ENCODE results near the gene PLXNC1.

The PLXNC1 gene

DNA sequence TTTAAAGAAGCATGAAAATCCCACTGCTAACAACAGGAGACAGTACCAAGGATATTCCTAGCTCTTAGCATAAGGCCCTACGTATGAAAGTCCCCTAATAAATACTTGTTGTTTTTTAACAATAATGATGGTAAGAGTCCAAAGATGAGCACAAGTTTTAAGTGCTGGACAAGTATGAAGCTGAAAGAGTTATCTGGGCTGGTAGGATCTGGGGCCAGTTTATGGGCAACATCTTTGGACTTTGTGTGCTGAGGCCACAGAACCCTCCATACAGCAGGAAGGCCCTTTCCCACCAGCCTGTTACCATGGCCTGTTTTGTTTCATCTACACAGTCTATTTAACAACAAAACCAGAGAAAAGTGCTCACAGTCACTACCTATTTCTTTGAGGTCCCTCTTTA lies 12.5 kb upstream of the PLXNC1 start:
- no peak for DNase-seq

DNA sequence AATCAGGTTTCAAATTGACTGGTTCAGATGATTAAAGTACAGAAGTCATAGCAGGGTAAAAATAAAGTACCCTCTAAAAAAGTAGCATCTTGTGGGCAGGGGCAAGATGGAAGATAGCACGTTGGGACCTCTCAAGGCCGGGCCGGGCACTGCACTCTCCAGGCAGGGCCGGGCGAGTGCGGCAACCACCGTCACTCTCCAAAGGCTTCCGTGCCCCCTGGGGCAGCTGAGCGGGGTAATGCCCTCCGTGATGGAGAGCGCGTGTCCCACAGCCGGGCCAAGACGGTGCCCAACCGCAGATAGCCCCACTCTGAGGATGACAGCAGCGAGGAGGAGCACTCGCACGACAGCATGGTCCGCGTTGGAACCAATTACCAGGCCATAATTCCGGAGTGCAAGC lies 8.6 kb upstream of the PLXNC1 start:
- no peak for DNase-seq

DNA sequence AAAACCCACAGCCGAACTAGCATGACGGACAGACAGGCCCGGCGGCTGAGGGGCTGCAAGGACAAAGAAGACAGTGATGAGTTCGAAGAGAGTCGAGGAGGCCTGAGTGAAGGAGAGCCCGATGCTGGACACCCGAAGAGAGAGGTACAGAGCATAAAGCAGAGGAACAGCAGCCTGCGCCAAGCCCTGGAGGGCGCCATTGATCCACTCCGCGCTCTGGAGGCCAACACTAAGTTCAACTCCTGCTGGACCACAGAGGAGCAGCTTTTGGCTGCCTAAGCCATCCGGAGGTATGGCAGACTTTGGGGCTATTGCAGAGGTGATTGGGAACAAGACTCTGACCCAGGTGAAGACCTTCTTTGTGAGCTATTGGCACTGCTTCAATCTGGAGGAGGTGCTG lies 7.8 kb upstream of the PLXNC1 start:
- DNase-seq, result peak; percentile 33

DNA sequence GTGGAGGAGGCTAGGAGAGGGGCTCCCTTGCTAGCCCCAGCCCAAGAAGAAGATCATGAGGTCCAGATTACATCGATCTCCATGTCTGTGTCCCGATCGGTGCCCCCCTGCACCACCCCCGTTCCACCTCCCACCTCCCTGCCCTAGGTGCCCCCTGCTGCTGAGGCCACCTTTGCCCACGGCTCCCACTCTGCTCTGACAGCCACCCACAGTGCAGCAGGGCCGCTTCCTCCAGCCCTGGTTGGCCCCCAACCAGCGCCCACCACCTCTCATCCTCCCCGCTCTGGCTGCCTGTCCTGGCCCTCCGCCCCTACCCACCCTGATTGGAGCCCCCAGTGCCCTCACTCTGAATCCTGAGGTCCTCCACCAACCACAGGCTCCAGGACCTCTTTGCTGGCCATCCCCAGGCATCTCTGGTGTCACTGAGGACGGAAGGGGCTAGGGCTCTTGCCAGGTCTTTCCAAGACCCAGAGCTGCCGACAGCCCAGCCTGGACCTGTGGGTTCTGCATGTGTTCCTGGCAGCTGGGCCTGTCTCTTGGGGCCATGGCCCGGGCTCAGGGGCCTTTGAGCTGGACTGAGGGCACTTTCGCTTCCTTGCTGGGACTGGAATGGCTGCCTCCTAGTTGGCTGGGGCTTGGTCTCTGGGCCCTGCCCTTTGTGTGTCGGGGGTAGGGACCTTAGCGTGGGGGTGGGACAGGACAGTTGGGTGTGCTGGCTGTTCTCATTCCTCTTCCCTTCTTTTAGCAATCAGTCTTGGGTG lies 7.2 kb upstream of the PLXNC1 start:
- DNase-seq, result no peak

DNA sequence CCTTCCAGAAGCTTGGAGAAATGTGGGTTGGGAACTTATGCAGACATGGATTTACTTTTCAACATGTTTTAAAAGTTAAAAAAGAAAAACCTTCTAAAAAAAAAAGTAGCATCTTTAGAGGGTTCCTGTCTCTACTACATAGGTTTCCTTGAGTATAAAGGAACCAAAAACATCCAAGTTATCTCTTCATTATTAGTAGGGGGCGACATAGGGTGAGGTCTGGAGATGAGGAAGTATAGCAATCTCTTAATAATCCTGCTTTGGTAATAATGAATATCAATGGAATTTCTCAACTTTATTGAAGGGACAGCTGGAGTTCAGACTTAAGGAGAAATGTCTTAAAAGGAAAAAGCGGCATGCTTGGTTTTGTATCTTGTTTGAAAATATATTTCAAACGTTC lies 6.5 kb upstream of the PLXNC1 start:
- DNase-seq, result no peak

DNA sequence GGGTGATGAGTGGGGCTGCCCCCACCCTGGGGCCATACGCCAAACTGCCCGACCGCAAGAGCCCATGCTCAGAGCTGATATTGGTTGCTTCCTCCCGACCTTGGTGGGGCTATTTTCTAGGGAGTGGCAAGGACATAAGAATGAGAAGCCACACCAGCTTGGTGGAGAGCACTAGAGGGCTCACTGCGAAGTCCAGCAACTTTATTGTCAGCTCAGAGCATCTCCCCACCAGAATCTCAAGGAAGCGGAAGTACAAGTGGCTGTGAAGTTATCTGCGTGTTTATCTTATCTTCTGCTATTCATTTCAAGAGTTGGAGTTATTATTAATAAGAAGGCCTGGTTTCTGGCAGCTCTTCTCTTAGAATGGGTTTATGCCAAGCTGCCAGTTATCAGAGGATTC lies 4.9 kb upstream of the PLXNC1 start:
- no peak for DNase-seq

DNA sequence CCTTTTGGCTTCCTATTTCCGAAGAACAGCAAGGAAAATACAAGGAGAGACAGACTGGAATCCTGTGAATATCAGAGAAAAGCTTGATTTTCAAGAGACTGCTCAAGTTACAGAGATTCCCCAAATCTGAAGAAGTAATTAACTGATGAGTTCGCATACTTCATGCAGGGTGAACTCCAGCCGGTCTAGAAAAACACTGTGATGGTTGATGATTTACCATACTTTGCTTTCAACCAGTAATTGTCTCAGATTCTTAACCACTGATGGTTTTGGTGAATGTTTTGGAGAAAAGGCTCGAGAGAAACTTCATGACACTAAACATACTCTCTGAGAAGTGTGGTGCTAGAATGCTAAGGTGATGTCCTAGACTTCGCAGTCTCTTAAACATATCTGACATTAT lies 4.4 kb upstream of the PLXNC1 start:
- no peak for DNase-seq

DNA sequence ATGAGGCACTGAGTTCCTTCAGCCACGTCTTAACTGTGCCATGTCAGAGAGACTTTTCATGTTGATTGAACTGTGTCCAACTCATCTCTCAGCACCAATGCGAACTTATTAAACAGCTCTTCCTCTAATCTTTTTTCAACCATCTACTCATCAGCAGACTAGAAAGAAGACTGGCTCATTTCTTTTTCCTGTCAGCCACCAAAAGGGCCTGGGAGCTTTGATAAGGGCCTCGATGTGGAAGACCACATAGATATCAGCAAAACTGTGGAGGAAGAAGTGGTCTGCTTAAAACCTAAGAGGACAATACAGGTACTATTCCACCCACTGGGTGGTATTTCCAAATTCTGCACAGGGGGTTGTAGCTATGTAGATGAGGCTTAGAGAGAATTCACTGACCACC lies 3.6 kb upstream of the PLXNC1 start:
- DNase-seq, result no peak

DNA sequence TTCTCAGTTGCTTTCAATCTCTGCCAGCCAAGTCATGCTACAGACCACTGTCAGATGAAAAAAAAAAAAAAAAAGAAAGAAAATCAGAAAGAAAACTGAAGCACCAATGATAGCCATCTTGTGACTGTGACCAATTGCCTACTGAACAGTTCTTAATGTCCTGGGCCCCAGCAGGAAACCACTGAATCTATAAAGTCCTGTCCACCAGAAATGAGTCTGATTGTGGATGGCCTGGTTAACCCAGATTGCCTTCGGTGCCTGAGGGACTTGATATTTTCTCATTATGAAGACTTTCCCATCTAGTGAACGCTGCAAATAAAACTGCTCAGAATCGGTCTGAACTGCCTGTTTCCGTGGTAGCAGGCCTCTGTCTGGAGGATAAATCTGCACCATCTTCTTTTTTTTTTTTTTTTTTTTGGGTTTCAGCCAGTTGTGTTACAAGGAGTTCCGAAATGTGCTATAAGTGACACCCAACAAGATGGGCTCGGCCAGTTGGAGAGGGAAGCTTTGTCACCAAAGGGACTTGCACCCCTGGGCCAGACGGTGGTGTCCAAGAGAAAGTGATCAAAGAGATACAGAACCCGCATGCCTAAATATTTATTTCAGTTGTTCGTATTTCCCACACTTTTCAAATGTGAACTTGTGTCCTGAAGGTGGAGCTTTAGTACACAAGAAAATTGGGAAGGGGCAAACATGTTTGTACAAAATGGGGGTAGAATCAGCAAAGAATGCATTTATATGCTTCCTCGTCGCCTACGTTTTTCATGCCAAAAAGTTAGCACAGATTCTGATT lies 3.0 kb upstream of the PLXNC1 start:
- DNase-seq, result peak; percentile 19

DNA sequence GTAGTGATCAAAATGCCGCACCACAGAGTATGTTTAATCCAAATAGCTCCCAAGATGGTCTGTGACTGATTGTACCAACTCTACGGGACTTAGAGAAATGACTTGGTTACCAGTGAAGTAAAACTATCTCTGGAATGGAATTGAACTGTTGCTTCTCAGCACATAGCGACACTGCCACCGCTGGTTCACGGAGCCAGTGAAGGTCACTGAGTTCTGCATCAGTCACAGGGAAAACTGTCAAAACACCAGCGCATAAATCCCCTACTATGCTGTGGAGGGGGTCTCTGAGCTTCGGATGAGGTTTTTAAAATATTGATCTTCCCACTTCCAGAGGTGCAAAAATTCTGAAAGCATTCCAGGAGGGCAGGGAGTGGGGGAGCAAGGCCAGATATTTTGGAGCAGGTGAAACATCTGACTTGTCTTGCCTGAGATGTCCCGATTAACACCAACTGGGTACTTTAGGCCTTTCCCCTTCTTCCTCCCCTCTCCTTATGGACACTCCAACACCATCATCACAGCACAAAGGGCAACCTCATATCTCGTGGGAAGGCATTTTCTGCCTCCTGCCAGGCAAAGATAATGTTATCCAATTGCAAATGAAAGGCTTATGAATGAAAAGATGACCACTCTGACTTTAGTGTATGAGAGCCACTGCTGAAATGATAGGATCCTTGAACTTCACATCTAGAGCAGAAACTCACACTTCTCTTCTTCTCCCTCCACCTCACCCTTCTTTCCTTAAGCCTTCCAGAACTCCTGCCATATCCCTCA lies 2.0 kb upstream of the PLXNC1 start:
- DNase-seq, result no peak

DNA sequence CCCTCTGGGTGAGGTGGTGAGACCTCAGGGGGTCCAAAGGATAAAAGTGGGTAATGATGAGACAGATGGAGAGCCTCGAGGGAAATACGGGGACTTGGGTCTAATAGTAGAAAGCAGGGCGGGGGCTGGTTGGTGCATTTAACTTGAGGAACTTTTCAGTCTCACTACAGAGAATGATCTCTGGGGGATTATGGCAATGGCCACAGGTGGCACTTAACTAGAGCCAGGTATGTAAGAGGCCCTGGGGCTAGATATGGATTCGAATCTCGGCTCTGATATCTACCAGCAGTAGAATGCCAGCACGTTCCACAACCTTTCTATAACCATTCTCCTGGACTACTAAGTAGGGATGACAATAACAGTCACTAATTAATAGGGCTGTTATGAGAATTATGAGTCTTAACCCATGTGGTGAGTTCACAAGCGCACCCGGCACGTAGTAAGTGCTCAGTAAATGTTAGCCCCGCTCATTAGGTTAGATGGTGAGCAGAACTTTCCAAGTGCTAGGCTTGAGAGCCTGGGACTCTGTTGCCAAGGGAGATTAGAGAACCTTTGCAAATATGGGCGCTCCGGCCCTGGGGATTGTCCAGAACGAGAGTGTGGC lies 888 bp upstream of the PLXNC1 start:
- DNase-seq, result no peak

DNA sequence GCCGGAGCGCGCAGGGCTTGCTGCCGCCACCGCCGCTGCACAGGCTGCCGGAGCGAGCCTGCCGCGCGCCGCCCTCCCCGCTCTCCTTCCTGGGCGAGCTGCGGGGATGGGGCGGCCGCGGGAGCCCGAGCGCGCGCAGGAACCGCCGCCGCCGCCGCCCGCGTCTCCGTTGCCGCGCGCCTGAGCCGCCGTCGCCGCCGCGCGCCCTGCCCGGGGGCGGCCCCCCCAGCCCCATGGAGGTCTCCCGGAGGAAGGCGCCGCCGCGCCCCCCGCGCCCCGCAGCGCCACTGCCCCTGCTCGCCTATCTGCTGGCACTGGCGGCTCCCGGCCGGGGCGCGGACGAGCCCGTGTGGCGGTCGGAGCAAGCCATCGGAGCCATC lies 352 bp downstream of the PLXNC1 start:
- DNase-seq, result no peak

DNA sequence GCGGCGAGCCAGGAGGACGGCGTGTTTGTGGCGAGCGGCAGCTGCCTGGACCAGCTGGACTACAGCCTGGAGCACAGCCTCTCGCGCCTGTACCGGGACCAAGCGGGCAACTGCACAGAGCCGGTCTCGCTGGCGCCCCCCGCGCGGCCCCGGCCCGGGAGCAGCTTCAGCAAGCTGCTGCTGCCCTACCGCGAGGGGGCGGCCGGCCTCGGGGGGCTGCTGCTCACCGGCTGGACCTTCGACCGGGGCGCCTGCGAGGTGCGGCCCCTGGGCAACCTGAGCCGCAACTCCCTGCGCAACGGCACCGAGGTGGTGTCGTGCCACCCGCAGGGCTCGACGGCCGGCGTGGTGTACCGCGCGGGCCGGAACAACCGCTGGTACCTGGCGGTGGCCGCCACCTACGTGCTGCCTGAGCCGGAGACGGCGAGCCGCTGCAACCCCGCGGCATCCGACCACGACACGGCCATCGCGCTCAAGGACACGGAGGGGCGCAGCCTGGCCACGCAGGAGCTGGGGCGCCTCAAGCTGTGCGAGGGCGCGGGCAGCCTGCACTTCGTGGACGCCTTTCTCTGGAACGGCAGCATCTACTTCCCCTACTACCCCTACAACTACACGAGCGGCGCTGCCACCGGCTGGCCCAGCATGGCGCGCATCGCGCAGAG lies 873 bp downstream of the PLXNC1 start:
- DNase-seq, result peak; percentile 20

DNA sequence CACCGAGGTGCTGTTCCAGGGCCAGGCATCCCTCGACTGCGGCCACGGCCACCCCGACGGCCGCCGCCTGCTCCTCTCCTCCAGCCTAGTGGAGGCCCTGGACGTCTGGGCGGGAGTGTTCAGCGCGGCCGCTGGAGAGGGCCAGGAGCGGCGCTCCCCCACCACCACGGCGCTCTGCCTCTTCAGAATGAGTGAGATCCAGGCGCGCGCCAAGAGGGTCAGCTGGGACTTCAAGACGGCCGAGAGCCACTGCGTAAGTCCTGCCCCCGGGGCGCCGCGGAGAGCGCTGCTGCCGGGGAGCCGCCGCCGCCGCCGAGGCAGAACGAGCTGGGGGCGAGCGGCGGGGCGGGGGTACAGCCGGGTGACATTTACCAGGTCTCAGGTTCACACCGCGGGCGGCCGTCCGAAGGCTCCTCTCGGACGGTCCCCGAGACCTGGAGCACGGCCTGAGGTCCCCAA lies 1.4 kb downstream of the PLXNC1 start:
- no peak for DNase-seq

DNA sequence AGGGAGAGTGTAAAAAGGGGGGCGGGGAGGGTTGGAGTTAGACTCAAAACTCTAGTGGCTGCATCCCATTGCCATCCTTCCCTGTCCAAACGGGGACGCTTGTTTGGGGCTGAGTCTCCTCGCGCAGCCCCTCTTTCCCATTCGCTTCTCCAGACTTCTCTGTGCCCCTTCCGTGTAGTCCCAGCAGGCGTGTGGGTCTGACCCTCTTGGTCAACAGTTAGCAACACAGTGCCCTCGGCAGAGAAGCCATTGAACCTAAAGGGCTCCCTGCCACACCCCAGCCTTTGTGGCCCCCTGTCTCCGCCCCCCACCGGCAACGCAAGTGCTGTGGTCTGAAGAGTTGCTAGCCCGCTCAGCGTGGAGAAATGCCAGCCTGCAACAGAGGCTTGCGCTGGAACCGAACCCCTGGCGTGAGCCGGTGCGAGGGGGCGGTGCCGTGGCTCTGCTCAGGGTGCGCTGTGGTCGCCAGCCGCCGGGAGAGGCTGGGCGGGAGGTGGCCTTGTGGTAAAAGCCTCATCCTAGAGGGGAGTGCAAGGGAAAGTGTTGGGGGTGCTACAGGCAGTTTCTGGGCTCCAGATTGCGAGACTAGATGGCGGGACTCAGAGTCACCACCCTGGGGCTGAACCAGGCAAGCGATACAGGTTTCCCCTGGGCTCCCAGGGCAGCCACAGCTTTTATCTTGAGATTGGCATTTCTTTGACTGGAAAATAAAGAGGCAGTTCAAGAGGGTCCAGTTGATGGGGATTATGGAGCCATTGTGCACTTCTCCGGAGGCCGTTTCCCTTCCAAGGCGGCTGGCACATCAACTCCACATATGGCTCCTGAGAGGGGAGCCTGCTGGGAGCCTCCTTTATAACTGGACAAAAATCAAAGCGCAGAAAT lies 2.1 kb downstream of the PLXNC1 start:
- DNase-seq, result peak; percentile 29

DNA sequence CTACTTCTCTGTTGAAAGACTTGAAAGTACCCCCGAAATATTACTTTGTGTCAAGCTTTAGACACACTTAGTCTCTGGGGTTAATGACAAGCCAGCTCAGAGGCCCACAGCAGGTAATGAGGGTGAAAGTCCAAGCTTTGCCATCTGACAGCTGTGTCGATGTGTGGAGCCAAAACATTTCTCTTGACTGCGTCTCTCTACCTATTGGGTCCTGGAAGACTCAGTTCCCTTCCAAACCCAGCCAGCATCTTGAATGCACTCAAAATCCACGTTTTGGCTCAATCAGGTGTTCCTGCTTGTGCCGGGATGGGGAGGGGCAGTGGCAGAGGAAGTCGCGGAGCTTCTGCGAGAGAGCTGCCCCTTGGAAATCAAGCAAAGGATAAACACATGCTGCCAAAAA lies 3.2 kb downstream of the PLXNC1 start:
- no peak for DNase-seq

DNA sequence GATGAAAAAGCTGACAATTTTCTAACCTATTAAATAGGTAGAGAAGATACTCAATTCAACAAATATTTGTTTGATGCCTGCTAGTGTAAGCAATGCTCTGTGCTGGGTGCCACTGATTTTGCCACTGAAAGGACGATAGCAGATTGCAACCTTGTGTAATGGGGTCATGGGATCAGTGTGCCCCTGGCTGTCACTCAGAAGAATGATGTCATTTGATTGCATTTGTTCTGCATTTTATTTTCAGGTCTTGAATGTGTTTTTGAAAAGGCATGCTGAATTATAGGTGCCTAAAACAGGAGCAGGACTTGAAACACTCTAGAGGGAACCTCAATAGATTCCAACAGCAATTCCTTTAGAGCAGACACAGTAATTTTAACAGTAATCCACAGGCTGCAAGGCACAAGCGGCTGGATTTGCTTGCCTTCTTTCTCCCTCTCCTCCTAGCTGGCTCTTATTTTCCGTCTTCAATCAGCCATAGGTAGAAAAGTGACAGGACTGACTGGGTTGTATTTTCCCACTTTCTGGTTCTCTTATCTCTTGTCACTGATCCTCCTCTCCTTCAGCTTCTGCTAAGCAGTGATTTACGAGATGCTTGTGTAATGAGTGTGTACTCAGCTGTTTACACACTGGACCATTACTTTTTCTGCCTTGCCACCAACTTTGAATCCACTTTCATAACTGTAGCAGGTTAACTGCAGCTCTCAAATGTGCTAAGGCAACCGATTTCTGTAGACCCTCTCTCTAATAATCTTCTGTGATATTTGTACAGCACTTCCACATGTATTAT lies 4.1 kb downstream of the PLXNC1 start:
- DNase-seq, result no peak

DNA sequence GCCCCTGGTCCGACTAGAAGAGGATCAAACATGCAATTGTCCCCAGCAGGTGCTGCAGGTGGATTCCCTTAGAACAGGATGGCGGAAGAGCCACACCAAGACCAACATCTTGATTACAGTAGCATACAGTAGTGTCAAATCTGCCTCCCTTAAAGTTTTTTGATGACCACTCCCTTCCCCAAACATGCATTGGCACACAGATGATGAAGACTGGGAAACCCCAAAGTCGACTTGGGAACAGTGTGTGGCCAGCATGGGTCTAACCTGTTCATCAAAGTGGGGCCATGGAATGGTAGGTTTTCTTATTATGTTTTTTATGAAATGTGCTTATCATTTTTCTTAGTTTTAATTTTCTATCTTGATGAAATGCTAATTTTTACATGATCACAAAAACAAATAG lies 8.8 kb downstream of the PLXNC1 start:
- no peak for DNase-seq

DNA sequence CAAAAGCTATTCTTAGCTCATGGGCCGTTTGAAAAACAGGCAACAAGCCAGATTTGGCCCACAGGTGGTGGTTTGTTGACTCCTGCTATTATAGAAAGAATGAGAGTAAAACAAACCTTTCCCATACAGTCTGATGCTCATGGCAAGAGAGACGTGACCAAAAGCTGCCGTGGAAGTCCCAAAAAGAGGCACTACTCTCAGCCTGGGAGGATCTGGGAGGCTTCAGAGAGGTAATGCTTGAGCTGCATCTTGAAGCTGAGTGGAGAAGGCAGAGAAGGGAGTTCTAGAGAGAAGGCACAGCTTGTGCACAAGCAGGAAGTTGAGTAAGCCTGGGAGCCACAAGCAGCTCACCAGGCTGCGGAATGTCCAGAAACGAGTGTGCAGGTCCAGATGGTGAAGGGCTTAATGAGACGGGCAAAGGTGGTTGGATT lies 9.6 kb downstream of the PLXNC1 start:
- no peak for DNase-seq

DNA sequence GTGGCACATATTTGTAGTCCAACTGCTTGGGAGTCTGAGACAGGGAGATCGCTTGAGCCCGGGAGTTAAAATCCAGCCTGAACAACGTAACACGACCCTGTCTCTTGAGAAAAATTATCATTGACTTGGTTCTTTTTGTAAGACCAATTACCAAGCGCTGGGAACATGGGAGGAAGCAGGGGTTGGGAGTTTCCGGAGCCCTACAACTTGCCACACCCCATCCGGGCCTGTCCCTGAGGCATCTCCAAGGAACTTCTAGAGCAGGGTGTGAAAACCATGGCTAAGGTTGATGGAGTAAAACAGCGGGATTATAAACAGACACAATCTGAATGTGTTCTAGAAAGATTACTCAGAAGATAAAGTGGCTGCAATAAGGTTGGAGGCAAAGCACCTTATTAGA lies 10.3 kb downstream of the PLXNC1 start:
- no peak for DNase-seq

DNA sequence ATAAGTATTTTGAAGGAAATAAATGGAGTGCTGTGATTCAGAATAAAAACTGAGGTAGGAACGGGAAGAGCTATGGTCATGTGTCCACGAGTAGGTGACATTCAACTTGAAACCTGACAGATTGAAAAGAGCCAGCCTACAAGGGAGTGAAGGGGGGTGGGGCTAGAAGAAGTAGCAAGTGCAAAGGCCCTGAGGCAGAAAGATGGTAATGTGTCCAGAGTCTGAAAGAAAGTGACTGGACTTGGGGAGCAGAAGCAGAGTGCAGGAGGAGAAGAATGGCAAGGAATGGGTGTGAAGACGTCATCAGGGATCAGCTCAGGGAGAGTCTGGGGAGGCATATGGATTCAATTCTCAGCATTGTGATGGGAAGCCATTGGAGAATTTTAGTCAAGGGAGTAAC lies 13.7 kb downstream of the PLXNC1 start:
- no peak for DNase-seq
